RWPE1 (cell line): ENCODE results near the gene NFATC1.

Experiments
- CTCF ChIA-PET: fragments of 350-600 bp; sonication (Branson Sonifier 250); formaldehyde crosslinking; extraction: SDS; loops from one replicate; lab custom pipeline; 2021; lab: Yijun Ruan, JAX
- POLR2A ChIA-PET: fragments of 400-600 bp; formaldehyde crosslinking; extraction: SDS; loops from one replicate; lab custom pipeline; 2020; ENCODE audit warnings: antibody characterized with exemption; ENCODE audit not compliant: low non-redundant PET; lab: Yijun Ruan, JAX
- DNase-seq: peaks from one replicate; pipeline ENCODE4 v3.0.0; 2012; ENCODE audit warnings: low spot score
- H3K27ac ChIP-seq: fragments of 450-650 bp; 2 replicates; pipeline ENCODE4 v1.5.1; 2017
- CTCF ChIP-seq: fragments of 450-650 bp; conservative IDR thresholded peaks from 2 replicates; pipeline ENCODE4 v1.5.1; 2017; ENCODE audit warnings: low read depth, mild to moderate bottlenecking

NFATC1 gene

DNA sequence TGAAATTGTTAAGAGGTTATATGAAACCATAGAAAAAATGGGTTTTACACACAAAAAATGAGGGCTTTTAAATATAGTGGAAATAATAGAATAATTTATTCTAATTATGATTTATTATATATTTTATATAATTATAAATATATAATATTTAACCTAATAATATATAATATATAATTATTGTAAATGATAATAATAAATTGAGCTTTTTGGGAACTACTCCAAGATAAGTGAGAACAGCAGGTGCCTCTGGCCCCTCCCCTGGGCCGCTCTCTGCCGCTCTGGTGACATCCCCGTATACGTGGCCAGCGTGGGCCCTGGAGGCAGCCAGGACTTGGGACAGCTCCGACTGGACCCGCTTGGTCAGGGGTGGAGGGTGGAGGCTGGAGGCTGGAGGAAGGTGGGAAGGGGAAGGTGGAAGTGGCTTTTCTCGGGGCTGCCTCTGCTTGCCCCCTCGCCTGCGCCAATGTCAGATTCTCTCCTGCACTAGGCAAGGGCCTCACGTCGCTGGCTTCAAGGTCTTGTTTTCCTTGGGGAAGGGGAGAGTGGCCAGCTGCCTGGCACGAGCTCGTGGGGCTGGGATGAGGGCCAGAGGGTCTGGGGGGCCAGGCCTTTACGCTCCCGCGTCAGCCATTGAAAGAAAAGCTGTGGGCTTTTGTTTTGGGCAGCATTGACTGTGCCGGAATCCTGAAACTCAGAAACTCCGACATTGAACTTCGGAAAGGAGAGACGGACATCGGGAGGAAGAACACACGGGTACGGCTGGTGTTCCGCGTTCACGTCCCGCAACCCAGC, 54.8 kb downstream of the NFATC1 start:
- CTCF ChIA-PET, result interaction anchor here (0.6 kb wide), 1 partner anchor 34 kb away, joined by 3 read pairs; no protein-coding TSS in a partner anchor

GRCh38 chr18:79451237-79452125, 55.8 kb downstream of the NFATC1 start:
- no peak overlapping the region for H3K27ac ChIP-seq
- CTCF ChIA-PET, result interaction anchor here (0.6 kb wide), 1 partner anchor 35 kb away, joined by 3 read pairs; no protein-coding TSS in a partner anchor
- POLR2A ChIA-PET, result no interaction called here
- DNase-seq, result no peak
- TF ChIP-seq CTCF, result no peak

More for the DNA sequence above, 54.8 kb downstream of the NFATC1 start:
- no peak for DNase-seq
- H3K27ac ChIP-seq, result no peak overlapping the region
- no peak for TF ChIP-seq CTCF
- POLR2A ChIA-PET, result no interaction called here

DNA sequence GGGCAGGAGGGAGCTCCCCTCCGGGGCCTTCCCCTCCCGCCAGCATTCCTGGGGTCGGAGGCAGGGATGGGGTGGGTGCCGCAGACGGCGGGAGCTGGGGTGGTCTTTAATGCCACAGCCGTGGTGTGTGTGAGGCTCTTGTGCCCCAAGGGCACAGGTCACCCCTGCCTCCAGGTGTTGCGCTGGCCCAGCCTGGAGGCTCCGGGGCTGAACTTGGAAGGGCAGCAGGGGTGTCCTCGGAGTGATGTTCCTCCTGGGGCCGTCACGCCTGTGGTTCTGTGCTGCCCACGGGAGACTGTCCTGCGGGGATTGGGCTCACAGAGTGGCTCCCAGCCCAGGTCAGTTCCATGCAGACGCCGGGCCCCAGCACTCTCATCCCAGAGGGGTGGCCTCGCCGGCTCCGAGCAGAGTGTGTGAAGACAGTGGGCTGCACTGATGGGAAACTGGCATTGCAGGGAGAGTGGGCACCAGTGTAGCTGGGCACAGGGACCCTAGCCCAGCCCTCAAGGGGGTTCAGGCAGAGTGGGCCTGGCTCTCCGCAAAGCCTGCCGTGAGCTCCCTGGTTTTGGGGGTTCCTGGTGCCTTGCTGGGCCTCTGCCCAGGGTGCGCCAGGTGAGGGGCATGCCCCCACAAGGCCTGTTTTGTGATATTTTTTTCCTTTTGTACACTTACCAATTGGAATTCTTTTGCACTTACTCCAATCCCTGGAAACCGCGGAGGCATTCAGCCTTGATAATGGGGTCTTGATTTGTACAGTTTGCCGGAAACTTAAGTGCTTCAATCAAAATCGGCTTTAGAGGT, 56.7 kb downstream of the NFATC1 start:
- no peak for DNase-seq
- ChIA-PET POLR2A (no interaction called here), CTCF (interaction anchor here (0.6 to 0.7 kb wide), 2 partner anchors 191 to 205 kb away, joined by 4 read pairs; no protein-coding TSS in a partner anchor)
- no peak for TF ChIP-seq CTCF
- no peak overlapping the region for H3K27ac ChIP-seq

GRCh38 chr18:79452991-79453645, 57.4 kb downstream of the NFATC1 start:
- TF ChIP-seq CTCF, result no peak
- DNase-seq, result no peak
- ChIA-PET POLR2A (no interaction called here), CTCF (interaction anchor here (0.6 to 0.7 kb wide), 2 partner anchors 190 to 205 kb away, joined by 4 read pairs; no protein-coding TSS in a partner anchor)
- H3K27ac ChIP-seq, result no peak overlapping the region

DNA sequence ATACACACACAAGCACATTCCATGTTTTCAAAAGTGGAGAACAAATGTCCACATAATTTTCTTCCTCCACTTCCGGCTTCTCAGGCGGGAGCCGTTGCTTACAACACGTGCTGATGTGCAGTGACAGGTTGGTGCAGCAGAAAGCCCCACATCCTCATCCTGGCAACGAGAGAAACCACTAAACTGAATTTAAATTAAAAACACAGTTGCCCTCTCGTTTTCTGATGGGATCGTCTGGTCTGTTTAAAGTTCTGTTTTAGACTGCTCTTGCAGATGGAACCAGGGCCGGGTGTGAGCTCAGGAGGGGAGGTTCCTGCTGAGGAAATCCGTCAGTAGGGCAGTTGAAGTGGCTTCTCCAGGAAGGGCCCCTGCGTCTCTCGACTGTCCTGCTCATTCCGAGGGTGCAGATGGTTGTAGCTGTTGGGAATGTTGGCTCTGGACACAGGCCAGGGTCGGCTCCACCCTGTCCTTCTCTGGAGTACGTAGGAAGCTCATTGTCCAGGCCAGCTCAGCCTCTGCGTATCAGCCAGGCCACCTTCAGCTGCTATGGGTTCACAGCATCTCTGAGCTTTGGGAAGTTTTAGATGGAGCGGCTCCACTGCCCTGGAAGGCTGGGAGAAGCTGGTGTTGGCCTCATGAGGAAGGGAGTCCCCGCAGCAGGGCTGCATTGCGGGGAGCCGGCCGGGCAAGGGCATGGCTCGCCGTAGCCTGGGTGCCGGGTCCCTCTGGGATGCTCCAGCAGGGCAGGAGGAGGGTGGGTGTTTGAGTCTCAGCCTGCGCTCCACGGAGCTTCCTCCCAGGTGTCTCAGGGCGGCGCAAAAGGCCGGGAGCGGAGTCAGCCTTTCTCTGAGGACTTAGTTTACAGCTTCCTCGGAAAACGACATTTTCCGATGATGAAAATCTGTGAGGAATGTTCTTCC, 58.3 kb downstream of the NFATC1 start:
- CTCF ChIA-PET, result no interaction called here
- DNase-seq, result no peak
- H3K27ac ChIP-seq, result peak overlapping the region; percentile 21; the same call in 1 of the 2 replicates
- POLR2A ChIA-PET, result no interaction called here
- TF ChIP-seq CTCF, result no peak
